ENCODE measurements around the gene AFF3.

AFF3 gene

DNA sequence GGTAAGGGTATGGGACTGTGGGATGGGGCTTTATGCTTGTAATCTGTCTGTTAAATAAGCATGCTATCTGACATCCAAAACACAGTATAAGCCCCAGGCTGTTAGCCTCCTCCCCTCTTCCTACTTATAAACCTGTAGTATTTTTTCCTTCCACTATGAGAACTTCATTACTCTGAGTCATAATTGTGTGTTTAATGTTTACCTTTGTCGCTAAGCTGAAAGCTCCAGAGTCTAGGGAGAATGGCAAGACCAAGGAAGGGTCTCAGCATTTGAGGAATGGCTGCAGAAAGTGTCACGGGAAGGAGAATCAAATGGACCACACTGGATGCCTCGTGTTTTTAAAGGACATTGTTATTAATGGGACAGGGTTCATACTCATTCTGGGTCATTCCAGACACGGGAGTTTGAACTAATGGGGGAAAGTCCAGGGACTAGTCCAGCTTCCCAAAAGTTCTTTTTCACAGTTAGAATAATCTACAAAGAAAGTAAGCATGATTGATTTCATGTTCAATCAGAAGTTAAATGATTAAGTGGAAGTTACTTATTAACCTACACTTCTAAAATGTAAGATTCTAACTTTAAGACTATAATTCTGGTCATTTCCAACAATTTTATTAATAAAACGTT lies 292.2 kb downstream of the AFF3 start:
- no peak for DNase-seq

DNA sequence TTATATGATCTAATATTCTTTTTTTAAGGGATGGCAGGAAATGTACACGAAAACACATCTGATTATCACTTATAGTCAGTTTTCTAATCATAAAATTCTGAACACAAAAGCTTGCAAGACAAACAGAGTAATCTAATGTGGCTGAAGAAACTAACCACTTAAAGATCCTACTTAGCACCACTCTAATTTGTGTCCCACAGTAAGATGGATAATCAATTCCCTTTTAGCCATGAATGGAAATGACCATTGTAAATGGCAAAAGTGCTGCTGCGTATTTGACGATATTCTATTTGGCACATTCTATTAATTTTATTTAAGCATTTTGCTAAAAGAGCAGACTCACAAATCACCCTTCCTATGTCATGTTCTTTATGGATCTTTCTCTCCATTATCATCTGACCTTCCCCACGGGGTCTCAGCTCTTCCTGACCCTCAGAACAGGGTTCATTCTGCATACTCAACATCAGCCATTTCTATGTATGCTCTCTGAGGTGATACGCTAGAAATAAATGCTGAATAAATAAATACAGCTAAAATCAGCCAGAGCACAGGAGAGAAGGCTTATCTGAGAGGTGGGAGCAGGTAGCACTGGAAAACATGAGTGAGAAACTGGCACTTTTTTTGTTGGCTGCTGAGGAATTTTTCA lies 295.8 kb downstream of the AFF3 start:
- DNase-seq = no peak

DNA sequence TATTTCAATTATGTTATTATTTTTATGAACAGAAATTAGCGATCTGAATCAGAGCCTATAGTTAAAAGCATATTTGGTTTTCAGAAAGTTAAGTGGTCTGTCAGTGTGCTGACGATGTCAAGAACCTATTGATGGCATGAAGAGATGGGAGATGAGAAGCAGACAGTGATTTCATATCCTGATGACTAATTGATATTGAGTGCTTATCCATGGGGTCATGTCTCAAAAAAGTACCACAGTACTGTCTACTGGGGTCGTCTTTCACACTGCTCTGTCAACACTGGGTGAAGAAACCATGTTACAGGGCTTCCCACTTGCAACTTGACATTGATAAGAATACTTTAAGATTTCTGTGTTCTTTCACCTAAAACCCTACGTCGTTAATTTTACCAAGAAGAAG lies 297.1 kb downstream of the AFF3 start:
- no peak for DNase-seq

DNA sequence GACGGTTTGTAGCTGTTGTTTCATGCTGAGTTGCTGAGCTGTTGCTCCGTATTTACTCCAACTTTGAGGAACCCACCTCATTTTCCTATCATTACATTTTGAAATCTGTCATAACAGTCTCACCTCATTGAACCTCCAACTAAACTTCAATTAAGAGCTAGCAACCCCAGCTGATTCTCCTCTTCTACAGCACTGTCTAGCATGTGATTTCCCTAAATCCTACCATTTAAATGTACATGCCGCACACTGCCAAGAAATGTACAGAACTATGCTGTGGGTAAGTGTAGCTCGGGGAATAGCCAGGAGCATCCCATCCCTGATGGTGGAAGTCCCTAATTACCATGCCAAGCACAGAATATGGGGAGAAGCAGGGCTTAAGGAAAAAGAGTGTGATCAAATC lies 299.9 kb downstream of the AFF3 start:
- DNase-seq = no peak

DNA sequence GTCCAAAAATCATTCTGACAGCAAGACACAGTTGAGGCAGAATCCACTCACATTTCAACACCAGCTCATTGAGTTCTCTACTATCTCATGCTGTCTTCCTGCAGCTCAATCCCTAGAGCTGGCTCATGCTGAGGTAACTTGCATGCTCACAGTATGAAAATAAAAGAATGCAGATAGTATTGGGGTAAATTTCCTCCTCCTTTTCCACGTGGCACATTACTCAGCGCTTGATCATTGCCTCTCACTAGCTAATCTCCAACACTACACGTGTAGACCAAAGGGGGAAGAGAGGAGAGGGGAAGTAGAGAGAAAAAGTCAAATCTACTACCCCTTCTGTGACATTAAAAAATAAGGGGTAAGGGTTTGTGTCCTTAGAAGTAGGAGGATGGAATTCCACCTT lies 300.6 kb downstream of the AFF3 start:
- DNase-seq = no peak

DNA sequence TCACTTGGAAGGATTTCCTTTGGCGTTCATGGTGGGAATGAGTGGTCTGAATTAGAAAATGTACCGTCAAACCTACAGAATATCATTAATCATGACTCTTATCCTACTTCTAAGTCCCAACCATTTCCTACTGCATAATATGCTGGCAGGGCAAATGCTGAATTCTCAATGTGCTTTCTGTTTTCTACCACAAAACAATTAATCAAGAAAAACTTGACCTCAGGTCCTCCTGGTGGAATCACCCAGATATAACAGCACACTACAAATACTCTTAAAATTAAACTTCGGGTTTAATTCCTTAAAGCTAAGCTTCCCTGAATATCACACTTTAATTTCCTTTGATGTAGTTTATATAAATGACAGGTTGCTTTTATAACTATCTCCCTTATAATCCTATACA lies 301.6 kb downstream of the AFF3 start:
- DNase-seq = no peak

DNA sequence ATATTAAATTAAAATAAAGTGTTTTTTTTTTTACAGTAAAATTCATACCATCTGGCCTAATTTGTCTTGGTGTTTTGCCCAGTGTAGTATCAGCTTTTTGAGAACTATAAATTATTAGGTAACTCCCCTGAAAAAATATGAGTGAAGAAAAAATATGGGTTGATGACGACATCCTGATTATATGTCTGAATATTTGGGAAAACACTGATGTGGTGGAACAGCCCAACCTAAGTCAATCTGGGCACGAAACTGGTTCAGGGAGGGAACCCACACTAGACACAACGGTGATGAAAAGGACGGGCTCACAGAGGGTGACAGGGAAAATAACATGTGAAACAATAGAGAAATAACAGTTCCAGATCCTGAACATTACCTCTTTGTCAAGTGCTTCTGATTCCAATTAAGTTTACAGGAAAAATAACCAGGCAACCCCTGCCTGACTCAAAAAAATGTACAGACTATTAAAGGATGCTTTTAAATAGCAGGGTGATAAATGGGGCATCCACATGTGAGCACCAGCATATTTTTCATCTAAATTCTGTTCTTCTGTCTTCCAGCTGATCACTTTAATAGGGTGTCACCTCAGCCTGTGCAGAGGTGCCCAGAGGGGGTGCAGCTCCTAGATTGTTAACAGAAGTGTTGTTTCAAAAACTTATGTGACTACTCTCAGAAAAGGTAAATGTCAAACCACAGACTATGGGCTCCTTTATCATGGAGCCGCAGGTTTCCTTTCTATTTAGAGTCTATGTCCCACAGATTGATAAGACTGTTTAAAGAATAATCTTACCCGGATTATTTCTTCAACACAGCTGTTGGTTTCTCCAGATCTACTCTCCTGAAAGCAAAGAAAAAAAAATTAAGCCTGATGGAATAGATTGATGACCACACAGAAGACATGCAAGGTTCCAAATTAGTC lies 305.4 kb downstream of the AFF3 start:
- DNase-seq = no peak

DNA sequence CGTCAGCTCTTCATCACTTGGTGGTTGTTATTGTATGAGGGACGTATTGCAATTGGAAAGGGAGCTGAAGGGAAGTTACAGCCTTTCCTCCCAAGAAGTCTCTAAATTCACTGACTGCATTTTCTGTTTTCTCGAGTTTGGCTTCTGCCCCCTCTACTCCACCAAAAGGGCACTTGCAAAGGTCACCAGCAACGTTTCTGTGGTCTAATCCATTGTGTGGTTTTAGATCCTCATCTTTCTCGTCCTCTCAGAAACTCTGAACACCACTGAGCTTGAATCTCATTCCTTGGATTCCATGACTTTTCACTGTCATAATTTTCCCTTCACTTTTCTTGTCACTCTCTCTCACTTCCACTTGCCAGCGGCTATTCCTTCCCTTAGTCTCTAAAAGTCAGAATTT lies 308.0 kb downstream of the AFF3 start:
- DNase-seq = no peak

DNA sequence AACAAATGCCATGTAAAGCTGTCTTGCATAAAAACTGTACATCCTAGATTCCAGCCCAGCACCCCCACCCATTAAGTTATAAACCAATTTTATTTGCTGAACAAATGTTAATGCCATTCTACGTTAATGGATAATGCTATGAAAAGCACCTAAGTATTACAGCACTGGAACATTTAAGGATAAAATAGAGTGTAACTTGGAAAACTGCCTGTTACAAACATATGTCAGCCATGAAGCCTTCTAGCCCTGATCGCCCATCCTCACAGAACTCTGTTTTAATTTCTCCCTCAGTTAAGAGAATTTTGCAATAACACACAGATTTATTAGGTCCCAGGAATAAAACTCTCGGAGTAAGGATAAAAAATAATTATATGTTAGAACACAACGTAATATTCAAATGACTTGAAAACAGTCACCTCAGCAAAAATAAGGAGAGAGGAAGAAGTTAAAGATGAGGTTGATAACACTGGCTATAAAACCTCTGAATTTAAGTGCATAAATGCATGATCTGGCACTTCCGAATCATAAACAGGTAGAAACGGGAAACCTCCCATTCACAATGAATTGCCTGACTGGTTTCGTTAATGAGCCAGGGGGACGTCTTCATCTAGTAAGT lies 308.7 kb downstream of the AFF3 start:
- no peak for DNase-seq

DNA sequence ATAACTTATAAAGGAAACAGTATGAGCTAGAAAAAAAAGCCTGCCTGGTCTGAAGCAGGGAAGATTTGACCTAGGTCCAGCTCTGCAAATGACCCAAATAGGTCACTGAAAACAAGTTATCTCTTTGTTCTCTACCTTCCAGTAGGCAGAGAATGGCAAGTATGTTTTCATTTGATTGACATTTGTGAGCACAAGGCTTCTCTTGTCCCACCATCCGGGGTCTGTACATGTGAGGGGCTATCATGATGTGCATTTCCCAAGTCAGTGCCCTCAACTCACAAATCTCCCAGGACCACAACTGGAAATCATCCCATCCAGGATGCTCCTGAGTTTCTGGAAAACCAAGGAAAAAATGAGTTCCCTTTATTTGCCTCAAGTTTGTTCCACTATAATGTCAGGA lies 309.5 kb downstream of the AFF3 start:
- DNase-seq = no peak

DNA sequence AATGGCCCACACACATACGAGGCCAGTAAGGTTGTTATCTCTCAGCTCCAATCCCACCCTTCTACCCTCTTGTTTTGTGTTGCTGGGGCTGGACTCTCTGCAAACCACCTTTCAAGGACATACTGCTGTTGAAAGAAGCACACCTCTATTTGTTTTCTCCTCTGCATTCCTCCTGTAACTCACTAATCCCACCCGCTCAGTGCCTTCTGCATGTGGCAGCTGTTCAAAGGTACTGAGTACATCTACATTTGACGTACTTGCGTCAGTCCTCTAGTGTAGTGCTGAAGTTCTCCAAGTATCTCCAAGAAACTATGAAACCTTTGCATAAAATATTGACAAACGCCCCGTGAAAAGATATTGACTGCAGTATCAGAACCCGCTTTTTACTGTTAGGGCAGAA lies 310.6 kb downstream of the AFF3 start:
- DNase-seq = no peak

DNA sequence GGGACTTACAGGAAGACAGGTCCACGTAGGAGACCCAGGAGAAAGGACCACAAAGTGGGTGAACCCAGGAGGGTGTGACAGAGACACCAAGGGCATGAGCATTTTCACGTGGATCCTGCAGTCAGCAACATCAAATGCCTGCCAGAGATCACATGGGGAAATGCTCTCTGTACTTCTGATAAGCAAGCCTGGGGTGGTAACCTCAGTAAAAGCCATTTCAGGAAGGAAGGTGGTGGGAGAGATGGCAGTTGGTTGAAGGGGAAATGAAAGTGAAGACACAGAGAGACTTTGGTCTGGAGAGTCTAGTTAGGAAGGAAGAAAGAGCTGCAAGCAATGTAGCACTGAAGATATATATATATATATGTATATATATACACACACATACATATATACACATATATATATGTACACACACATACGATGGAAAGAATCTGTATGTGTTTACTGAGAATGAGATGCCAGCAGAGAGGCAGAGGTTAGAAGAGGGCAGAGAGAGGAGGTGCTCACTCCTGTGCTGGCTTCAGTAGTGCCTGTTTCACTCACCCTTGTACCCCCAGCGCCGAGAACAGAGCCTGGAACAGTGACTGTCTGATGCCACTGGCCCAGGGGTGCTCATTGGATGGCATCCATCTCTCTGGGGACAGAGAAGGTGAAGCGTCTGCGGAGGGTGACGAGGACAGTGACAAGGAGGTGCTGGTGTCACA lies 314.9 kb downstream of the AFF3 start:
- no peak for DNase-seq

DNA sequence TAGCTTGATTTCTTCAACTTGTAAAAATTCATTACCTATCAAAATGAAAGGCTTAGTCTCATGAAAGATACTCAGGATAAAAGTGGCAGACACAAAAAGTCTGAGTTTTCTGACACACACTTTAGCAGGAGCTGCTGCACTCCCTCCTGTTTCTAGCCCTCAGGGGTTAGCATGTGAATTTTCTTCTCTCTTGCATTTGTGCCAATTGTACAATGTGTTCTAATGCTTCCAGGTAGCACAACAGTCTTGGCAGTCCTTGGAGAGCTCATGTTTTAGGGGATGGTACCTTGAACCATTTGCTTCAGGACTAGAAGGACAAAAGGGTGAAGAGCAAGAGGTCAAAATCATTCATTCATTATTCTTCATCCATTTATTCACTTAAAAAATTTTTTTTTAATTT lies 316.8 kb downstream of the AFF3 start:
- DNase-seq = no peak

DNA sequence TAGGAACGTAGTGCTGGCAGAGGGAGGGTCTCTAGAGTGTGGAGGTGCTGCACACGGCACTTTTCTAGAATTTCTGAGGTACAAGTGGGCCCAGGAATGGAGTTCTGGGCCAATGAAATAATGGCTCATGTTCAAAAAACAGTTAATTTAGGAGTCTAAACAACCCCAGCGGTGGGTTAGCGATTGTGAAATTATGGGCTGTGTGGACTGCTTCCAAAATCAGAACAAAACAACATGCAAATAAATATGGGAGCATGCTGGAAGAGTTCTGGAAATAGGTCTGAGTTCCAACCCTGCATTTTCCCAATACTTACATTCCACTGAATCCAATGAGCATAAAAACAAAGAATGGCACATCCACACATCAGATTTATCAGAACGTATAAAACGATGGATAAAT lies 317.6 kb downstream of the AFF3 start:
- DNase-seq = no peak

DNA sequence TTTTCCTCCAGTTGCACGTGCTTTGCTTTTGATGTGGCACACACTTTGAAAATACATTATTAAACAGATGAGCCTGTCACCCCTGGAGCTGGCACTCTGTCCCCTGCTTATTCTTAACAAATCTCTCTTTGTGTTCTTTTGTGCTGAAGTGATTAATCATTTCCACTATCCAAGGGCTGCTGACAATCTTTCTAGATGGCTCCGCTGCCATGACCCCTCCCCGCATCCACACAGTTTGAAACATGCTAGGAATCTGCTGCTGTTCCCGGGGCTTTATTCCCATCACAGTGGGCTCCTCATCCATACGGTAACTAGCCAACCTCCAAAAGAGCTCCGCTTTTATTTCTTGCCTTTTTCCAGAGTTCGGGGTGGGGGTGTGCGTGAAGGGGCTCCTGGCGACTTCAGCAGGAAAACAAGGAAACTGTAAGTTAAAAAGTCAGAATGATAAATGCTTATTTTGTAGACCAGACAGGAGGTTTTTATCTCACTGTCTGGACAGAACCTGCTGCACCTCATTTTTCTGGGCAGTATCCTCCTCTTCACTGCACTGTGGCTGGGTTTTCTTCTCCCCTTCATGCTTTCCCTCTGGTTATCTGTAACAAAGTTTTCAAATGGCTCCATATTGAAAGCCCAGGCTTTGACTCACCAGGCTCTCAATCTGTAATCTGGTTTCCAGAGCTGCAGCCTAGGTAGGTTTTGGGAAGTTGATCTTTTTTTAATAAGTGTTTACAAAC lies 319.7 kb downstream of the AFF3 start:
- DNase-seq = no peak

DNA sequence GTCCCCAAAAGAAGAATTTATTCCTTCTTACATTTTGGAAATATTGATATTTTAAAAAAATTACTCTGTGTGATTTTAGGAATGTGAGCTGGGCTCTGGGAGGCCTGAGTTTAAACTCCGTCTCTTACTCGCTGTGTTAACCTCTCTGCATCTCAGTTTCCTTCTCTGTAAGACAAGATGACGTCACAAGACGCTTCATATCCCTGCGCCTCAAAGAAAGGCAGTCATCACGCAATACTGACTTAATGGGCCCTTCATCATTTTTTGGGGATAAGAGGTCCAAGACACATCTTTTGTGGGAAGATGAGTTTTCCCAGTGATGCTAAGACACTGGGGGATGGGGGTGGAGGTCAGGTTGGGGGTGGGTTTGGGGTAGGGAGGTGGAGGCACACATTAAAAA lies 320.4 kb downstream of the AFF3 start:
- no peak for DNase-seq

DNA sequence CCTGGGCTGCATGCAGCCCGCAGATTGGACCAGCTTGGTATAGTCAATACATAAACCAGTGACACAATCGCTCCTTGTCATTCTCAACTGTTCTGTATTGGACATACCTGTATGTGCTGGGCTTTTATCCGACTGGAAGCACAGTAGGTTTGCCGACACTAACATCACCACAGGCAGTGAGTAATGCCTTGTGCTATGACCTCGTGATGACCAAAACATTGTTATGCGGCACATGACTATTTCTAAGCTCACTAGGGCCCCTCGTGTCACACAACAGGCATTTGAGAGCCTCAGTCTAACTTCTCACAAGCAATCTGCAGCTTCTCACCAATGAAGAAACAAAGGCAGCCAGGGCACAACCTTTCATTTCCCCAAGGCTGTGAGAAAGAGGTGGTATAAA lies 320.8 kb downstream of the AFF3 start:
- no peak for DNase-seq

DNA sequence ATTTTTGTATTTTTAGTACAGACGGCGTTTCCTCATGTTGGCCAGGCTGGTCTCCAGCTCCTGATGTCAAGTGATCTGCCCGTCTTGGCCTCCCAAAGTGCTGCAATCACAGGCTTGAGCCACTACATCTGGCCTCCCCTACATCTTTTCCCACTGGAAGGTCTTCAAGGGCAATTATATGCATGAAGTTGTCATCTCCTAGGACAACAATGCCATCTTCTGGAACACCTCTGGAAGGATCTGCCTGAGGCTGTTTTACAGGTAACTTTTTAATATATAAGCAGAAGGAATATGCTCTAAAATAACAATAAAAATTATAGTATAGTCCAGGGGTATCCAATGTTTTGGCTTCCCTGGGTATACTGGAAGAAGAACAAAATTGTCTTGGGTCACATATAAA lies 321.4 kb downstream of the AFF3 start:
- no peak for DNase-seq

DNA sequence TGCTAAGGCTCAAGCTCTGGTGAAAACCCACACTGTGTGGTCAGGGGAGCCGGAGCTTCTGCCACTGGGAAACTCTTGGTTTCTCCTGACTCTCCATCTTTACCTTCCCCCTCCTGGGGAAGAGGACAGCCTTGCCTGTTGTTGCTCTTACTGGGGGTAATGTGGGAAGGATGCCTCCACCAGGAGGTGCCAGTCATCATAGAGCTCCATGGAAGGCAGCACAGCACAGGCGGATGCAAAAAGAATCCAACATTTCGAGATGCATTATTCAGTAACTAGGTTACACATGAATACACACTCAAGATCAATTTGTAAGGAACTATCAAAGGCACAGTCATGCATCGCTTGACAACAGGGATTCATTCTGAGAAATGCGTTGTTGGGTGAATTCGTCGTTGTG lies 322.6 kb downstream of the AFF3 start:
- DNase-seq = no peak

DNA sequence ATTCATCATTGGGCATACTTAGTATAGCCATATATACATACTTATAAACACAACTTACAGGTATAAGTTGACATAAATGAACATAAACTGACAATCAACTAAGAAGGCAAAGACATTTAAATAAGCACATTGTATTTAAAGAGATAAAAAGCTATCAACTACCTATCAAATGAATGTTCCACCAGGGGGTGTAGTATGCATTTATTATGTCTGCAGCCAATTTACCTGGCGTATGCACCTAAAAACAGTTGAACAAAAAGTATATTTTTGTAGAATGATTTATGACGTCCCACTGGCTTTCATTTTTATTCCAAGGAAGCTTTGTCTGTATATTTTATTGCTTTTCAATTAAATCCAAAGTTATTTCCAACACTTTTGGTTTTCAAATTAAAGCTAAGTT lies 323.5 kb downstream of the AFF3 start:
- no peak for DNase-seq

DNA sequence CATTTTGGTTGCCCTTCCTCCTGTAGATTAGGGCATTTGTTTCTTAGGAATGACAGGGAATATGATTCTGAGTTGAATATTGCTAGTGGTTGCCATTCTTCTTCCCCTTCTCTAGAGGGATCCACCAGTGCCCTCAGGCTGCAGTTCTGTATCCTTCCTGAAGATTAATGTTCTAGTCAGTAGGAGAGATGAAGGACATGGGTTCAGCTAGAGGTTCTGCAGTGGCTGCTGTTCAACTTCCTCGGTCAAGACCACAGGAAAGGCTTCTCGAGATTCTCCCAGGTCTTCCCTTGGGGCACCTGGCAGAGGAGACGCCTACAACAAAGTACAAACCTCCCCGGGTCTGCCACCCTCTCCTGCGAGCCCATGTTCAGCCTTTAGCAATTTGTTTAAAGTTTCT lies 325.5 kb downstream of the AFF3 start:
- no peak for DNase-seq

DNA sequence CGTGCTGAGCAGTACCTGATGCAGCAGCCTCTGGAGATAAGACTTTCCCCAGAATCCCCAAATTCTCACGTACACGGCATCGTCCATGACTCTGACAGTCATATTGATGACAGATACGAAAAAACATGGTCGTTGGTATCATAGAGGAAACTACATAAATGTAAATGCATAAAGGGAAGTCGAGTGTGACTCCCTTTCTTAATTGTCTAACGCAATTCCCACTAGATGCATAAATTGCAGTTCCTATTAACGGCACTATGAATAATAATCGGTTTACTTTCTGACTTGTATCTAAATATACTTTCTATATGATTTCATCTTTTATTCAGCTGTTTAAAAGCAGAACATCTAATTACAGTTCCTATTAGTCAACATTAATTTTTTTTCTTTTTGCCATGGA lies 330.0 kb downstream of the AFF3 start:
- DNase-seq = no peak

Measured in NCI-H748 treated with DMSO at 0.1 percent for 48 hours (cell line).